ENCODE measurements around the gene TRAPPC8.

DNA sequence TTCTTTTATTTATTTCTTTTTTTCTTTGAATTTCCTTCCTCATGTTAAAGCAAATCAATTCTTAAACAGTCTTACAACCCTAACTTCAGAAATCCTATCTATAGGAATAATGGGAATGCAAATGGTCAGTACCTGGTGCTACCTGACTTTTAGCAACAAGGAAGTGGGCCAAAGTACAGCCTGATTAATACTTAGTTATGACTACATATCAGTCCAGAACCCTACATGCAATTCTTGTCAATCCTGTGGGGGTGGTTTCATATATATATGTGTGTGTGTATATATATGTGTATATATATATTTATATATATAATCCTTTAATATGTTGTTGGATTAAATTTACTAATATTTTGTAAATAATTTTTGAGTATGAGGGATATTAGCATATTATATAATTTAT, 14.8 kb upstream of the TRAPPC8 start:
- no peak for TF ChIP-seq POLR2A (IDR thresholded peaks at IDR 0.05)
- TF ChIP-seq, protein P1, sequence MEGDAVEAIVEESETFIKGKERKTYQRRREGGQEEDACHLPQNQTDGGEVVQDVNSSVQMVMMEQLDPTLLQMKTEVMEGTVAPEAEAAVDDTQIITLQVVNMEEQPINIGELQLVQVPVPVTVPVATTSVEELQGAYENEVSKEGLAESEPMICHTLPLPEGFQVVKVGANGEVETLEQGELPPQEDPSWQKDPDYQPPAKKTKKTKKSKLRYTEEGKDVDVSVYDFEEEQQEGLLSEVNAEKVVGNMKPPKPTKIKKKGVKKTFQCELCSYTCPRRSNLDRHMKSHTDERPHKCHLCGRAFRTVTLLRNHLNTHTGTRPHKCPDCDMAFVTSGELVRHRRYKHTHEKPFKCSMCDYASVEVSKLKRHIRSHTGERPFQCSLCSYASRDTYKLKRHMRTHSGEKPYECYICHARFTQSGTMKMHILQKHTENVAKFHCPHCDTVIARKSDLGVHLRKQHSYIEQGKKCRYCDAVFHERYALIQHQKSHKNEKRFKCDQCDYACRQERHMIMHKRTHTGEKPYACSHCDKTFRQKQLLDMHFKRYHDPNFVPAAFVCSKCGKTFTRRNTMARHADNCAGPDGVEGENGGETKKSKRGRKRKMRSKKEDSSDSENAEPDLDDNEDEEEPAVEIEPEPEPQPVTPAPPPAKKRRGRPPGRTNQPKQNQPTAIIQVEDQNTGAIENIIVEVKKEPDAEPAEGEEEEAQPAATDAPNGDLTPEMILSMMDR (IDR thresholded peaks at IDR 0.05): no peak
